Measurements from ENCODE around the gene KRTAP4-3. TPM values are rescaled to one million over a fixed set of nuclear protein-coding genes. Genes with fewer than 3 reads are reported as not detected.

Gene KRTAP4-3
- total and polyA plus RNA-seq, 2 of the 8 experiments (the other 6 are each of a cell fraction or from before 2014, with no cell fraction given) = not detected

DNA sequence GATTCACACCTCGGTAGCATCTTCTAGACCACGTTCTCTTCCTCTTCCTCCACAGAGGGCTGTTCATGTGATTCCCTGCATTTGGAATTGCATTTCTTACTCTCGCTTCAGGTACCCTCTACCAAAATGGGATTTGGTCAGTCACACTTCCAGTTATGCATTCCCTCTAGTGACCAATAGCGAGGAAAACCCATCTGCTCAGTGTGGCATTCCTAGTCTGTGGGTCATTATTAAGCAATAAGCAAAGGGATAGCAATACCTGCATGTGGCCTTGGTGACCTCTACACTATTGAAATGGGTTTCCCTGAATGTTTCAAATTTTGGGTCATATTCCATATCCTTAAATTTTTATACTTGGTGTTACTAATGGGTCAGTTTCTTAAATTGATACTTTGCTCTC, 18.0 kb downstream of the KRTAP4-3 start:
- POLR2A ChIA-PET (ENCODE audit: partially characterized antibody) = no interaction called here
- H2AFZ ChIP-seq (ENCODE audit: low read length) = no peak overlapping the region
- H3K79me2 ChIP-seq (ENCODE audit: control insufficient read depth in 1 of 2, insufficient read depth in 2 of 2, low read length in 2 of 2) = no peaks in the 10 kb centered on the region
- H4K5ac ChIP-seq (ENCODE audit: insufficient read length, low read depth, low read length) = no peak overlapping the region
- no peak overlapping the region for H2BK5ac ChIP-seq (ENCODE audit: low read depth, low read length)
- FAIRE-seq (no peak), DNase-seq (ENCODE audit: low read depth in 1 of 2, low spot score in 2 of 2) (no peak)
- H3K4me3 ChIP-seq (ENCODE audit: extremely low read depth in 1 of 4, insufficient read depth in 2 of 4, low read depth in 3 of 4, low read length in 4 of 4) = no peak overlapping the region
- no peak overlapping the region for H2BK15ac ChIP-seq (ENCODE audit: low read length)
- no peak overlapping the region for H3K14ac ChIP-seq (ENCODE audit: insufficient read length)
- H4K8ac ChIP-seq (ENCODE audit: extremely low read depth, insufficient read depth, low read length) = no peak overlapping the region
- H2BK120ac ChIP-seq (replicated peaks; ENCODE audit: low read depth, low read length) = no peak overlapping the region
- H3K23ac ChIP-seq (ENCODE audit: insufficient read length) = no peak overlapping the region
- no peaks in the 10 kb centered on the region for H3K9me3 ChIP-seq (ENCODE audit: insufficient read depth in 2 of 2, low read depth in 1 of 2, low read length in 1 of 2)
- WGBS, 2 experiments (ENCODE audit: extremely low coverage in 1 of 2, insufficient coverage in 1 of 2, insufficient read length in 1 of 2, insufficient replicate concordance in 2 of 2, low coverage in 1 of 2, low lambda C conversion rate in 2 of 2, missing lambda C conversion rate in 1 of 2) = 92% methylated on average over 4 of the region's 4 CpGs; no CpG with 5 or more reads in 1 of the 2 experiments
- H2AK5ac ChIP-seq (ENCODE audit: low read depth, low read length) = no peak overlapping the region
- no peak overlapping the region for H3K4me2 ChIP-seq (ENCODE audit: insufficient read depth in 1 of 2, low read depth in 2 of 2, low read length in 2 of 2)
- CTCF ChIA-PET (ENCODE audit: partially characterized antibody) = interaction anchor here (0.9 kb wide), 1 partner anchor 9 kb away, joined by 3 read pairs; no protein-coding TSS in a partner anchor
- H3K27ac ChIP-seq (ENCODE audit: low read depth, low read length) = no peak overlapping the region
- H3K79me1 ChIP-seq (ENCODE audit: low read depth, low read length) = no peaks in the 10 kb centered on the region
- H3K9ac ChIP-seq (replicated peaks in 1 of 4; ENCODE audit: extremely low read depth in 1 of 4, low read depth in 3 of 4, low read length in 3 of 4) = no peak overlapping the region
- no peak overlapping the region for H4K91ac ChIP-seq (replicated peaks; ENCODE audit: insufficient read length, low read length)
- peaks cover 2% of the 10 kb centered on the region; the same call in 1 of the 2 replicates for H3K23me2 ChIP-seq (ENCODE audit: low read depth, low read length)
- no peak overlapping the region for H2BK12ac ChIP-seq (ENCODE audit: low read depth, low read length)
- no peaks in the 10 kb centered on the region for H3K36me3 ChIP-seq (ENCODE audit: control insufficient read depth in 2 of 4, insufficient read depth in 4 of 4, low read length in 3 of 4)
- no peak overlapping the region for H3K4ac ChIP-seq (replicated peaks; ENCODE audit: insufficient read length, low read depth, low read length)
- no peaks in the 10 kb centered on the region for H3K27me3 ChIP-seq (replicated peaks in 1 of 4; ENCODE audit: control insufficient read depth in 3 of 4, extremely low read depth in 1 of 4, insufficient read depth in 3 of 4, low read length in 3 of 4)
- H2BK20ac ChIP-seq (ENCODE audit: low read length) = no peak overlapping the region
- no peaks in the 10 kb centered on the region for H3K4me1 ChIP-seq (replicated peaks in 1 of 4; ENCODE audit: control insufficient read depth in 3 of 4, insufficient read depth in 4 of 4, low read length in 3 of 4)
- no peak overlapping the region for H3K56ac ChIP-seq (replicated peaks; ENCODE audit: insufficient read length, low read depth, low read length)
- no peaks in the 10 kb centered on the region for H4K20me1 ChIP-seq (replicated peaks in 1 of 2; ENCODE audit: control insufficient read depth in 1 of 2, insufficient read depth in 2 of 2, low read length in 2 of 2)
- no peak overlapping the region for H3K18ac ChIP-seq (ENCODE audit: extremely low read depth, low read length)
- TF ChIP-seq POLR2A (IDR thresholded peaks at IDR 0.05; ENCODE audit: control extremely low read depth in 1 of 2, low read depth in 2 of 2, low read length in 2 of 2) (no peak), YY1 (IDR thresholded peaks at IDR 0.05; ENCODE audit: low read depth, low read length) (no peak), MAFK (IDR thresholded peaks at IDR 0.05; ENCODE audit: low read depth, low read length) (no peak), SRF (IDR thresholded peaks at IDR 0.05; ENCODE audit: low read depth, low read length) (no peak), POLR2AphosphoS5 (IDR thresholded peaks at IDR 0.05; ENCODE audit: low read depth, low read length) (no peak), SP2 (IDR thresholded peaks at IDR 0.05; ENCODE audit: low read length) (no peak), GABPA (IDR thresholded peaks at IDR 0.05; ENCODE audit: borderline replicate concordance, insufficient read depth, low read length) (no peak), SP1 (IDR thresholded peaks at IDR 0.05; ENCODE audit: low read depth, low read length) (no peak), BCL11A (IDR thresholded peaks at IDR 0.05; ENCODE audit: low read depth in 2 of 2, low read length in 2 of 2) (no peak), POU5F1 (IDR thresholded peaks at IDR 0.05; ENCODE audit: low read depth, low read length) (no peak), PHF8 (conservative IDR thresholded peaks at IDR 0.05; ENCODE audit: low read depth, low read length) (no peak), KDM5A (IDR thresholded peaks at IDR 0.05; ENCODE audit: low read length) (no peak), BACH1 (IDR thresholded peaks at IDR 0.05; ENCODE audit: low read length) (no peak)
- TF ChIP-seq, protein P1, sequence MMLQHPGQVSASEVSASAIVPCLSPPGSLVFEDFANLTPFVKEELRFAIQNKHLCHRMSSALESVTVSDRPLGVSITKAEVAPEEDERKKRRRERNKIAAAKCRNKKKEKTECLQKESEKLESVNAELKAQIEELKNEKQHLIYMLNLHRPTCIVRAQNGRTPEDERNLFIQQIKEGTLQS (IDR thresholded peaks at IDR 0.05; ENCODE audit: insufficient read depth, low read depth, low read length) = no peak
- TF ChIP-seq, protein P2, sequence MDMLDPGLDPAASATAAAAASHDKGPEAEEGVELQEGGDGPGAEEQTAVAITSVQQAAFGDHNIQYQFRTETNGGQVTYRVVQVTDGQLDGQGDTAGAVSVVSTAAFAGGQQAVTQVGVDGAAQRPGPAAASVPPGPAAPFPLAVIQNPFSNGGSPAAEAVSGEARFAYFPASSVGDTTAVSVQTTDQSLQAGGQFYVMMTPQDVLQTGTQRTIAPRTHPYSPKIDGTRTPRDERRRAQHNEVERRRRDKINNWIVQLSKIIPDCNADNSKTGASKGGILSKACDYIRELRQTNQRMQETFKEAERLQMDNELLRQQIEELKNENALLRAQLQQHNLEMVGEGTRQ (IDR thresholded peaks at IDR 0.05; ENCODE audit: low read length) = no peak

All from H1 (cell line).